T-helper 17 cell (primary cell): ENCODE measurements around the gene ICE2. TPM values are rescaled to one million over a fixed set of nuclear protein-coding genes. Genes with fewer than 3 reads are reported as not detected.

ENCODE experiments used
- ATAC-seq: fragments of 150-1000 bp; cut with Tn5 transposase; 2 replicates; pipeline ENCODE4 v1.10.0; 2021; ENCODE audit warnings: mild to moderate bottlenecking, moderate library complexity
- DNase-seq, 3 donors: peaks; one replicate each; pipeline versions ENCODE4 v3.0.0 to v3.0.0-alpha.2; 2020 to 2021
- H3K9me3 ChIP-seq: one replicate; pipeline ENCODE4 v1.7.0; 2013; ENCODE audit warnings: low read length, mild to moderate bottlenecking; ENCODE audit not compliant: control insufficient read depth, poor library complexity, severe bottlenecking
- H3K27ac Mint-ChIP-seq: one replicate; pipeline ENCODE4 v1.8.0; 2022; ENCODE audit warnings: mild to moderate bottlenecking, moderate library complexity, mixed read lengths
- H3K27me3 Mint-ChIP-seq: one replicate; pipeline ENCODE4 v1.8.0; 2022; ENCODE audit warnings: mixed read lengths
- H3K36me3 Mint-ChIP-seq: one replicate; pipeline ENCODE4 v1.8.0; 2022; ENCODE audit warnings: low read depth, mixed read lengths
- H3K4me1 Mint-ChIP-seq: one replicate; pipeline ENCODE4 v1.8.0; 2022; ENCODE audit warnings: mild to moderate bottlenecking, mixed read lengths
- H3K4me3 Mint-ChIP-seq: one replicate; pipeline ENCODE4 v1.8.0; 2022; ENCODE audit warnings: mild to moderate bottlenecking, moderate library complexity, mixed read lengths
- total RNA-seq, 4 donors: library from RNA in 2 of 4; stranded (reverse) in 2 of 4; gene quantifications; one replicate each; pipeline ENCODE4 v1.2.3 and lab custom pipeline; 2022 to 2026

The ICE2 gene
- total RNA-seq (10 to 100 TPM; 32.9 to 39.8 TPM), total RNA-seq (lab: John Stamatoyannopoulos, UW) (62.1 to 68.7 reads per million in 2 donors)

- Mint-ChIP-seq H3K27me3 (no peaks in the 10 kb centered on the region), H3K27ac (peak within 1 kb of the TSS; percentile 99), H3K36me3 (peaks cover 9% of the 10 kb centered on the region), H3K4me1 (peaks cover 44% of the 10 kb centered on the region), H3K4me3 (peak within 1 kb of the TSS; percentile 99)
- DNase-seq (peak; percentile 91 to 92 (median 91)), ATAC-seq (peak; percentile 92)
- H3K9me3 ChIP-seq: no peaks in the 10 kb centered on the region
Measured at GRCh38 chr15:60478566-60479360, at the start of gene ICE2. ICE2 (minus strand) TSS chr15:60479142; CDS start chr15:60477977, 1,165 bp downstream.

- H3K9me3 ChIP-seq: no peaks in the 10 kb centered on the region
- peak; percentile 74 for ATAC-seq
- H3K36me3 Mint-ChIP-seq: peaks cover 24% of the 10 kb centered on the region
- H3K4me1 Mint-ChIP-seq: peaks cover 63% of the 10 kb centered on the region
- no peak for DNase-seq
- H3K4me3 Mint-ChIP-seq: peak overlapping the region; percentile 84
- H3K27me3 Mint-ChIP-seq: no peaks in the 10 kb centered on the region
- peak overlapping the region; percentile 98 for H3K27ac Mint-ChIP-seq
Measured at GRCh38 chr15:60528530-60528929, 49.6 kb upstream of the ICE2 start.

GRCh38 chr15:60527456-60527855 is 48.5 kb upstream of the ICE2 start:
- peaks cover 24% of the 10 kb centered on the region for H3K36me3 Mint-ChIP-seq
- H3K27ac Mint-ChIP-seq: peak overlapping the region; percentile 98
- H3K4me3 Mint-ChIP-seq: peak overlapping the region; percentile 85
- no peak for ATAC-seq
- H3K27me3 Mint-ChIP-seq: no peaks in the 10 kb centered on the region
- no peak for DNase-seq
- peaks cover 56% of the 10 kb centered on the region for H3K4me1 Mint-ChIP-seq
- H3K9me3 ChIP-seq: no peaks in the 10 kb centered on the region

- peak in 2 of 3 donors; percentile 35 to 57 for DNase-seq
- H3K4me3 Mint-ChIP-seq: peak overlapping the region; percentile 52
- peak; percentile 63 for ATAC-seq
- H3K9me3 ChIP-seq: no peaks in the 10 kb centered on the region
- no peaks in the 10 kb centered on the region for H3K27me3 Mint-ChIP-seq
- H3K4me1 Mint-ChIP-seq: peaks cover 55% of the 10 kb centered on the region
- peak overlapping the region; percentile 98 for H3K27ac Mint-ChIP-seq
- H3K36me3 Mint-ChIP-seq: peaks cover 24% of the 10 kb centered on the region
Measured at GRCh38 chr15:60526127-60526616, 47.2 kb upstream of the ICE2 start.

- Mint-ChIP-seq H3K4me3 (peak overlapping the region; percentile 39), H3K27me3 (no peaks in the 10 kb centered on the region), H3K27ac (peak overlapping the region; percentile 98), H3K36me3 (peaks cover 24% of the 10 kb centered on the region), H3K4me1 (peaks cover 58% of the 10 kb centered on the region)
- DNase-seq (no peak), ATAC-seq (no peak)
- H3K9me3 ChIP-seq: no peaks in the 10 kb centered on the region
Measured at GRCh38 chr15:60525341-60526039, 46.5 kb upstream of the ICE2 start.

GRCh38 chr15:60523056-60523455 is 44.1 kb upstream of the ICE2 start:
- Mint-ChIP-seq H3K4me1 (peaks cover 67% of the 10 kb centered on the region), H3K4me3 (no peak overlapping the region), H3K27ac (peak overlapping the region; percentile 98), H3K27me3 (no peaks in the 10 kb centered on the region), H3K36me3 (peaks cover 25% of the 10 kb centered on the region)
- DNase-seq (no peak), ATAC-seq (no peak)
- H3K9me3 ChIP-seq: no peaks in the 10 kb centered on the region

GRCh38 chr15:60520825-60521368 is 42.0 kb upstream of the ICE2 start:
- H3K4me1 Mint-ChIP-seq: peaks cover 65% of the 10 kb centered on the region
- DNase-seq (peak; percentile 61 to 78 (median 61)), ATAC-seq (peak; percentile 78)
- peaks cover 24% of the 10 kb centered on the region for H3K36me3 Mint-ChIP-seq
- H3K27ac Mint-ChIP-seq: peak overlapping the region; percentile 98
- no peaks in the 10 kb centered on the region for H3K27me3 Mint-ChIP-seq
- H3K9me3 ChIP-seq: no peaks in the 10 kb centered on the region
- peak overlapping the region; percentile 58 for H3K4me3 Mint-ChIP-seq

- peak overlapping the region; percentile 98 for H3K27ac Mint-ChIP-seq
- peaks cover 20% of the 10 kb centered on the region for H3K36me3 Mint-ChIP-seq
- peaks cover 62% of the 10 kb centered on the region for H3K4me1 Mint-ChIP-seq
- DNase-seq (no peak), ATAC-seq (no peak)
- peak overlapping the region; percentile 71 for H3K4me3 Mint-ChIP-seq
- H3K9me3 ChIP-seq: no peaks in the 10 kb centered on the region
- no peaks in the 10 kb centered on the region for H3K27me3 Mint-ChIP-seq
Measured at GRCh38 chr15:60520013-60520824, 41.3 kb upstream of the ICE2 start.

GRCh38 chr15:60519218-60519617 is 40.3 kb upstream of the ICE2 start:
- no peaks in the 10 kb centered on the region for H3K27me3 Mint-ChIP-seq
- ATAC-seq (no peak), DNase-seq (no peak)
- H3K4me1 Mint-ChIP-seq: peaks cover 55% of the 10 kb centered on the region
- H3K27ac Mint-ChIP-seq: peak overlapping the region; percentile 98
- H3K9me3 ChIP-seq: no peaks in the 10 kb centered on the region
- H3K36me3 Mint-ChIP-seq: peaks cover 14% of the 10 kb centered on the region
- peak overlapping the region; percentile 71 for H3K4me3 Mint-ChIP-seq

GRCh38 chr15:60518511-60518910 is 39.6 kb upstream of the ICE2 start:
- Mint-ChIP-seq H3K27ac (peak overlapping the region; percentile 98), H3K4me3 (peak overlapping the region; percentile 58), H3K27me3 (no peaks in the 10 kb centered on the region), H3K36me3 (peaks cover 14% of the 10 kb centered on the region), H3K4me1 (peaks cover 52% of the 10 kb centered on the region)
- ATAC-seq (no peak), DNase-seq (no peak)
- H3K9me3 ChIP-seq: no peaks in the 10 kb centered on the region

- H3K9me3 ChIP-seq: no peaks in the 10 kb centered on the region
- ATAC-seq (peak; percentile 5), DNase-seq (no peak)
- Mint-ChIP-seq H3K27me3 (no peaks in the 10 kb centered on the region), H3K4me1 (peaks cover 53% of the 10 kb centered on the region), H3K27ac (peak overlapping the region; percentile 94), H3K4me3 (peak overlapping the region; percentile 33), H3K36me3 (peaks cover 18% of the 10 kb centered on the region)
Measured at GRCh38 chr15:60514261-60514881, 35.4 kb upstream of the ICE2 start.

GRCh38 chr15:60513676-60514075 is 34.7 kb upstream of the ICE2 start:
- H3K9me3 ChIP-seq: no peaks in the 10 kb centered on the region
- H3K27ac Mint-ChIP-seq: peak overlapping the region; percentile 94
- peaks cover 54% of the 10 kb centered on the region for H3K4me1 Mint-ChIP-seq
- peak overlapping the region; percentile 33 for H3K4me3 Mint-ChIP-seq
- H3K36me3 Mint-ChIP-seq: peaks cover 19% of the 10 kb centered on the region
- ATAC-seq (no peak), DNase-seq (no peak)
- H3K27me3 Mint-ChIP-seq: no peaks in the 10 kb centered on the region
